OCI-LY7 (cell line): ENCODE measurements around the gene ANO4. TPM values are rescaled to one million over a fixed set of nuclear protein-coding genes. Genes with fewer than 3 reads are reported as not detected.

ENCODE experiments used
- BruUV-seq: library from RNA; stranded (reverse); fragments of 400-500 nt; replicated peaks from 2 replicates; lab custom pipeline; 2021; lab: Mats Ljungman, UMichigan
- CTCF ChIA-PET: fragments of 300-600 bp; sonication (Branson Sonifier 250); formaldehyde crosslinking; loops from one replicate; lab custom pipeline; 2022; ENCODE audit warnings: antibody characterized with exemption; ENCODE audit not compliant: unreplicated experiment; lab: Charles Lee
- POLR2A ChIA-PET: fragments of 300-600 bp; sonication (Branson Sonifier 250); formaldehyde crosslinking; loops from one replicate; lab custom pipeline; 2022; ENCODE audit warnings: antibody characterized with exemption; lab: Charles Lee
- DNase-seq: peaks from one replicate; pipeline ENCODE4 v3.0.0-alpha.2; 2015; ENCODE audit warnings: low spot score
- H2AFZ ChIP-seq: fragments of 200-600 bp; sonication (generic), shearing (Covaris generic); 2 replicates; pipeline ENCODE4 v1.6.1; 2014; ENCODE audit warnings: mild to moderate bottlenecking, antibody characterized with exemption, low read length, moderate library complexity
- H3K27ac ChIP-seq: fragments of 200-600 bp; sonication (generic); 2 replicates; pipeline ENCODE4 v1.5.1; 2014; ENCODE audit warnings: mixed run types, low read depth, mild to moderate bottlenecking, moderate library complexity, low read length, inconsistent platforms; ENCODE audit not compliant: poor library complexity, severe bottlenecking
- H3K36me3 ChIP-seq: fragments of 200-600 bp; sonication (generic); 2 replicates; pipeline ENCODE4 v1.6.1; 2014; ENCODE audit warnings: mild to moderate bottlenecking, antibody characterized with exemption, low read length, moderate library complexity, mixed read lengths; ENCODE audit not compliant: insufficient read depth
- H3K4me1 ChIP-seq: fragments of 200-600 bp; sonication (generic); 2 replicates; pipeline ENCODE4 v1.5.1; 2014; ENCODE audit warnings: mild to moderate bottlenecking, low read length; ENCODE audit not compliant: insufficient read depth, poor library complexity, severe bottlenecking
- H3K4me2 ChIP-seq: fragments of 200-600 bp; sonication (generic); 2 replicates; pipeline ENCODE4 v1.6.1; 2014; ENCODE audit warnings: mild to moderate bottlenecking, low read length
- H3K4me3 ChIP-seq: fragments of 200-600 bp; sonication (generic); 2 replicates; pipeline ENCODE4 v1.5.1; 2014; ENCODE audit warnings: mild to moderate bottlenecking, low read depth, low read length; ENCODE audit not compliant: poor library complexity, severe bottlenecking
- H3K79me2 ChIP-seq: fragments of 200-600 bp; sonication (generic); 2 replicates; pipeline ENCODE4 v1.6.1; 2016; ENCODE audit warnings: low read depth, mild to moderate bottlenecking, low read length, moderate library complexity, mixed read lengths; ENCODE audit not compliant: insufficient read depth
- H3K9me2 ChIP-seq: fragments of 200-600 bp; sonication (generic); 2 replicates; pipeline ENCODE4 v1.6.1; 2016; ENCODE audit warnings: mild to moderate bottlenecking, low read length, mixed read lengths; ENCODE audit not compliant: insufficient read depth
- H3K9me3 ChIP-seq: fragments of 200-600 bp; sonication (generic); 2 replicates; pipeline ENCODE4 v1.6.1; 2014; ENCODE audit warnings: mild to moderate bottlenecking, mixed run types, low read length, mixed read lengths
- H4K20me1 ChIP-seq: fragments of 200-600 bp; sonication (generic); 2 replicates; pipeline ENCODE4 v1.6.1; 2014; ENCODE audit warnings: mild to moderate bottlenecking, antibody characterized with exemption, low read length, moderate library complexity, mixed read lengths; ENCODE audit not compliant: insufficient read depth
- CTCF ChIP-seq: fragments of 200-600 bp; sonication (generic); conservative IDR thresholded peaks from 2 replicates; pipeline ENCODE4 v1.5.1; 2014; ENCODE audit warnings: mild to moderate bottlenecking, antibody characterized with exemption, low read length, moderate library complexity, mixed read lengths
- EZH2phosphoT487 ChIP-seq: fragments of 200-600 bp; sonication (generic); IDR thresholded peaks from 2 replicates; pipeline ENCODE4 v1.6.1; 2018; ENCODE audit warnings: low read depth, borderline replicate concordance, mild to moderate bottlenecking, mixed run types, antibody characterized with exemption, low read length, moderate library complexity, mixed read lengths
- intact Hi-C: fragments of 100-400 bp; cut with micrococcal nuclease; formaldehyde crosslinking; loops from one replicate; pipeline ENCODE4 v1.10.0; 2022; ENCODE audit not compliant: unreplicated experiment
- total RNA-seq, 2 experiments: library from RNA; depleted of rRNA in 1 of 2; stranded (reverse); fragments of >200 nt in 1 of 2; shearing (Covaris generic) in 1 of 2; gene quantifications; 2 replicates each; pipeline ENCODE4 v1.2.3, GENCODE V29; 2014 to 2022

Gene ANO4
- total RNA-seq, 2 experiments from 2014 or later = not detected

- DNase-seq = no peak
- no peaks in the 10 kb centered on the region for H3K9me3 ChIP-seq
- ChIA-PET CTCF (no interaction called here), POLR2A (no interaction called here)
- H3K36me3 ChIP-seq = no peaks in the 10 kb centered on the region
- BruUV-seq = no TSS peak
- no peaks in the 10 kb centered on the region for H3K4me1 ChIP-seq
- no peak overlapping the region for H2AFZ ChIP-seq
- TF ChIP-seq CTCF = no peak
- no peak for TF ChIP-seq EZH2phosphoT487
- no peak overlapping the region for H3K4me2 ChIP-seq
- no peaks in the 10 kb centered on the region for H4K20me1 ChIP-seq
- H3K79me2 ChIP-seq = no peaks in the 10 kb centered on the region
- no peaks in the 10 kb centered on the region for H3K9me2 ChIP-seq
- intact Hi-C loops = no loop called here
- no peak overlapping the region for H3K27ac ChIP-seq
- H3K4me3 ChIP-seq = no peak overlapping the region
Measured at GRCh38 chr12:100795174-100795799, 711 bp downstream of the ANO4 start.

GRCh38 chr12:100795800-100796179 lies 1.2 kb downstream of the ANO4 start:
- Histone ChIP-seq H3K4me1 (no peaks in the 10 kb centered on the region), H2AFZ (no peak overlapping the region), H3K79me2 (no peaks in the 10 kb centered on the region), H3K27ac (no peak overlapping the region), H3K9me2 (no peaks in the 10 kb centered on the region), H3K4me3 (no peak overlapping the region), H3K36me3 (no peaks in the 10 kb centered on the region), H4K20me1 (no peaks in the 10 kb centered on the region), H3K4me2 (no peak overlapping the region), H3K9me3 (no peaks in the 10 kb centered on the region)
- ChIA-PET POLR2A (no interaction called here), CTCF (no interaction called here)
- intact Hi-C loops = no loop called here
- no peak for DNase-seq
- BruUV-seq = no TSS peak
- TF ChIP-seq EZH2phosphoT487 = no peak
- no peak for TF ChIP-seq CTCF

GRCh38 chr12:100796621-100797020 lies 2.0 kb downstream of the ANO4 start:
- intact Hi-C loops = no loop called here
- Histone ChIP-seq H3K9me2 (no peaks in the 10 kb centered on the region), H3K4me3 (no peak overlapping the region), H3K9me3 (no peaks in the 10 kb centered on the region), H4K20me1 (no peaks in the 10 kb centered on the region), H3K27ac (no peak overlapping the region), H3K79me2 (no peaks in the 10 kb centered on the region), H3K4me2 (no peak overlapping the region), H3K4me1 (no peaks in the 10 kb centered on the region), H2AFZ (no peak overlapping the region), H3K36me3 (no peaks in the 10 kb centered on the region)
- BruUV-seq = no TSS peak
- TF ChIP-seq EZH2phosphoT487 = no peak
- no peak for TF ChIP-seq CTCF
- ChIA-PET POLR2A (no interaction called here), CTCF (no interaction called here)
- no peak for DNase-seq
